Measurements from ENCODE around the gene KIF6.

GRCh38 chr6:39494998-39495397, 230.2 kb downstream of the KIF6 start:
- no peak for TF ChIP-seq EZH2 (IDR thresholded peaks at IDR 0.05; ENCODE audit: low read depth, low read length, severe bottlenecking)
- no peak for TF ChIP-seq TEAD4 (IDR thresholded peaks at IDR 0.05; ENCODE audit: low read depth, low read length)
- no peak for TF ChIP-seq POLR2A (IDR thresholded peaks at IDR 0.05; ENCODE audit: control extremely low read depth in 1 of 2, low read depth in 2 of 2, low read length in 2 of 2)
- no peak for TF ChIP-seq CTCF (IDR thresholded peaks at IDR 0.05; ENCODE audit: control extremely low read depth in 1 of 3, insufficient read depth in 1 of 3, low read depth in 1 of 3, low read length in 3 of 3)
- no peak for TF ChIP-seq TCF12 (IDR thresholded peaks at IDR 0.05; ENCODE audit: low read depth, low read length)
- no peak for TF ChIP-seq SP1 (IDR thresholded peaks at IDR 0.05; ENCODE audit: low read depth, low read length)
- TF ChIP-seq RAD21 (IDR thresholded peaks at IDR 0.05 in 1 of 2, conservative IDR thresholded peaks at IDR 0.05 in 1 of 2; ENCODE audit: low read depth in 2 of 2, low read length in 2 of 2) = no peak
- TF ChIP-seq YY1 (IDR thresholded peaks at IDR 0.05; ENCODE audit: low read depth, low read length) = no peak
- no peak for TF ChIP-seq CHD2 (IDR thresholded peaks at IDR 0.05; ENCODE audit: low read length)
- no peak for TF ChIP-seq EP300 (IDR thresholded peaks at IDR 0.05; ENCODE audit: borderline replicate concordance in 1 of 2, low read depth in 2 of 2, low read length in 2 of 2)
- TF ChIP-seq E2F6 (IDR thresholded peaks at IDR 0.05) = no peak
- no peak for TF ChIP-seq MAFK (IDR thresholded peaks at IDR 0.05; ENCODE audit: low read depth, low read length)

All from H1 (cell line).